ENCODE data around the gene LTN1.

The LTN1 gene

DNA sequence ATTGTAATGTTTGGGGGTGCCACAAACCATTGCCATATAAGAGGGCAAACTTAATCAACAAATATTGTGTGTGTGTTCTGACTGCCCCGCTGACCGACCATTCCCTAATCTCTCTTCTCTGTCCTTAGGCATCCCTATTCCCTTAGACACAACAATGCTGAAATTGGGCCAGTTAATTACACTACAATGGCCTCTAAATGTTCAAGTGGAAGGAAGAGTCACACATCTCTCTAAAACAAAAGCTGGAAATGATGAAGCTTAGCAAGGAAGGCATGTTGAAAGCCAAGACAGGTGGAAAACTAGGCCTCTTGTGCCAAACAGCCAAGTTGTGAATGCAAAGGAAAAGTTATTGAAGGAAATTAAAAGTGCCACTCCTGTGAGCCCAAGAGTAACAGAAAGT lies 30.2 kb downstream of the LTN1 start:
- TF ChIP-seq CTCF (IDR thresholded peaks at IDR 0.05; ENCODE audit: low read depth, low read length) = no peak
- no peak overlapping the region for H3K4me3 ChIP-seq (ENCODE audit: low read depth, low read length)

DNA sequence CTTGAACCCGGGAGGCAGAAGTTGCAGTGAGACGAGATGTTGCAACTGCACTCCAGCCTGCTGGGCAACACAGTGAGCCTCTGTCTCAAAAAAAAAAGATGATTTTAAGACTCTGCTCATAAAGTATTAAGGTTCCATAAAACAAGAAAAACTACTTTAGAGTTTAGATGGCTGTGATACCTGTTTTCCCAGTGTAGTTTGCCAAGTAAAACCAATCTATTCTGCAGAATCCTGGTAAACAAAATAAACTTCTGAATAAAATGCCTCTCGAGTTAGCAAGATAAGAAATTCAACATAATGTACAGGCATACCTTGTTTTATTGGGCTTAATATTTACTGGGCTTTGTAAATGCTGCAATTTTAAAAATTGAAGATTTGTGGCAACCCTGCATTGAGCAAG lies 30.8 kb downstream of the LTN1 start:
- no peak for TF ChIP-seq CTCF (IDR thresholded peaks at IDR 0.05; ENCODE audit: low read depth, low read length)
- H3K4me3 ChIP-seq (ENCODE audit: low read depth, low read length) = no peak overlapping the region

DNA sequence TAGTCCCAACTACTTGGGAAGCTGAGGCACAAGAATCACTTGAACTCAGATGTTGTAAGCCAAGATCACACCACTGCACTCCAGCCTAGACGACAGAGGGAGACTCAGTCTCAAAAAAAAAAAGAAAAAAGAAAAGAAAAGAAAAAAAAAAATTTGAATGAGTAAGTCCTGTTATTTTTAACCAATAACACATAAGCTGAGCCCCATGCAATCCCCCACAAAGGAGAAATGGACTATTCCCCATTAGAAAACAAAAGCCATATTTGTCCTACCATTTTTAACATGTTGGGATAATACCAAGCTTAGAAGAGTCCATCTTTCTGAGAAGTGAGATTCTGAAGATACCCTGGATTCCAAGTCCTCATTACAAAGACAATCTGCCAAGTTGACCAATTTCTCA lies 32.4 kb downstream of the LTN1 start:
- H3K4me3 ChIP-seq (ENCODE audit: low read depth, low read length) = no peak overlapping the region
- TF ChIP-seq CTCF (IDR thresholded peaks at IDR 0.05; ENCODE audit: low read depth, low read length) = no peak

DNA sequence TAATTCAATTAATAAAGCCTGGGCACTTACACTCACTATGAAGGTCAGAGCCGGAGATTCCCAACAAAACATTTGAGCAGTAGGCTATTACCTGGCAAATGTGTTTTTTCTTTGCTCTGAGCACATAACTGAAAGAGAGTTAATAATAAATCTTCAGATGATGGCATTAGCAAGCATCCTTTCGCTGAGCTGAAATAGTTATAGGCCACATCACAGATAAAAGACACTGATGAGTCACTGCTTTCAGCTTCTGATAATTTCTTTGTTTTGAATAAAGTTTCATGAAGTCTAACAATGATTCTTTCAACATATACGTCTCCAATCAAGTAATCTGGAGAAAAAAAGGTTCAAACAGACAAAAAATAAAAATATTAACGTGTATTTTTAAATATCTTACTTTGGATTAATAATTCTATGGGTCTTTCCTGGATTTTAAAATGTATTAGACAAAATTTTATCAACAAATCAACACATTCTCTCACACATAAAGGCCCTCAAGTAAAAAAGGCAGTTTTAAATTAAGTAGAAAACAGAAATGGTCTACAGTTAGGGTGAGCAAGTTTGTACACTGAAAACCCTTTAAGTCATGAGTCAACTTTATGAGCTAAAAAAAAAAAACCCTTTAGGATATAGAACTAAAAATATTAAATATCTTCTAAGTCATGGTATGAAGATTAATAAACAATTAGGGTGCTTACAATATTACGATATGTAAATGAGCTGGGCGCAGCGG lies 33.1 kb downstream of the LTN1 start:
- H3K4me3 ChIP-seq (ENCODE audit: low read depth, low read length) = no peak overlapping the region
- TF ChIP-seq CTCF (IDR thresholded peaks at IDR 0.05; ENCODE audit: low read depth, low read length) = no peak

DNA sequence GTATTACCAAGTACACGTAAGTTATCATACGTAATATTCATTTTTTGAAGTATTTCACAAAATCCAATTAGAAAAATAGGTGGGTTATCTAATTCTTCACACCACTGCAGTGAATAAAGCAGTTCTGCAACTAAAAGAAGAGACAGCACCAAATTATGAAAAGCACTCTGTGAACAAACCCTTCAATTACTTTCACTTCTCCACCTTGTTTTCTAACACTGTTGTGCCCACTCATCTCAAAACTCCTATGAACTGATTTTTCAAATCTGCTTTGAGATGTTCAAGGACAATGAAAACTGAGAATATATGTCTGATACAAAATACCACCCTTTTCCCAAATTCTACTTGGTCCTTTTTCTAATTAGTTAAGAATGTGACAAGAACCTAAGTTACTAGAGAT lies 39.4 kb downstream of the LTN1 start:
- H3K4me3 ChIP-seq (ENCODE audit: low read depth, low read length) = no peak overlapping the region
- TF ChIP-seq CTCF (IDR thresholded peaks at IDR 0.05; ENCODE audit: low read depth, low read length) = no peak

DNA sequence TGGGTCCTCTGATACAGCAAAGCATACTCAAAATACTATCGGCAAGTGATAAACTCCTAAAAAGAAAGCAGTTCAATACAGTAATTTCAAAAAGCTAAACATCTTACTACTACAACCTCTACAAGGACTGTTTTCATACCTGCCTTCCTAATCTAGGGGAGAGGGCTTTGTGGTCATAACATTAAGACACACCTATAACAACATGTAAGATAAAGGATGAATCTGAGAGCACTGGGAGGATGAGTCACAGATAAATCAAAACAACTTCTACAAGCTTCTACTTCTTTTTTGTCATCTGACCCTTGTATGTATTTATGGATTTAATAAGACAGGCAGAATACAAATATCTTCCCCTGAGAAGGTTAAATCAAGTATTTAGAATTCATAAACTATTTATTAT lies 40.0 kb downstream of the LTN1 start:
- TF ChIP-seq CTCF (IDR thresholded peaks at IDR 0.05; ENCODE audit: low read depth, low read length) = no peak
- no peak overlapping the region for H3K4me3 ChIP-seq (ENCODE audit: low read depth, low read length)

- TF ChIP-seq CTCF (IDR thresholded peaks at IDR 0.05; ENCODE audit: low read depth, low read length) = no peak
- H3K4me3 ChIP-seq (ENCODE audit: low read depth, low read length) = no peak overlapping the region
Measured at GRCh38 chr21:28949318-28949717, 43.4 kb downstream of the LTN1 start.

All from WI38 (cell line).